HFFc6 (cell line): ENCODE data around the gene NLRP2B. TPM values are rescaled to one million over a fixed set of nuclear protein-coding genes. Genes with fewer than 3 reads are reported as not detected.
"Not testable (repeated sequence)": the region's sequence is repeated elsewhere in the genome, so short reads cannot be mapped to it uniquely, and the experiment has no call there.

Source experiments
- DNase-seq: peaks from one replicate; pipeline ENCODE4 v3.0.0-alpha.2; 2018
- H3K27ac Mint-ChIP-seq: 2 replicates; pipeline ENCODE4 v1.8.0; 2020; ENCODE audit warnings: mild to moderate bottlenecking, mixed read lengths
- H3K27me3 Mint-ChIP-seq: 2 replicates; pipeline ENCODE4 v1.8.0; 2021; ENCODE audit warnings: mild to moderate bottlenecking, moderate library complexity, mixed read lengths; ENCODE audit not compliant: insufficient read depth
- H3K36me3 Mint-ChIP-seq: 2 replicates; pipeline ENCODE4 v1.8.0; 2021; ENCODE audit warnings: low read depth, mixed read lengths
- H3K4me1 Mint-ChIP-seq: 2 replicates; pipeline ENCODE4 v1.8.0; 2020; ENCODE audit warnings: low read depth, mixed read lengths
- H3K4me3 Mint-ChIP-seq: 2 replicates; pipeline ENCODE4 v1.8.0; 2020; ENCODE audit warnings: mild to moderate bottlenecking, moderate library complexity, mixed read lengths
- H3K9me3 Mint-ChIP-seq: 2 replicates; pipeline ENCODE4 v1.8.0; 2020; ENCODE audit warnings: mild to moderate bottlenecking, mixed read lengths
- total RNA-seq, 6 experiments: library from RNA; stranded (reverse); fragmentation: NEBNext Ultra II Directional; extraction: Animal tissue kit (Norgen Biotek cat#: 25700); gene quantifications; 2 replicates in 1 of 6; 3 replicates in 5 of 6; pipeline ENCODE4 v1.2.3, GENCODE V29; 2021
- TF ChIP-seq, protein P1 (sequence below): fragments of 200-600 bp; sonication (generic); IDR thresholded peaks from 2 replicates; pipeline ENCODE4 v1.5.0; 2021; ENCODE audit warnings: antibody characterized with exemption, mild to moderate bottlenecking

The NLRP2B gene
- total RNA-seq, 6 experiments from 2014 or later = not detected

DNA sequence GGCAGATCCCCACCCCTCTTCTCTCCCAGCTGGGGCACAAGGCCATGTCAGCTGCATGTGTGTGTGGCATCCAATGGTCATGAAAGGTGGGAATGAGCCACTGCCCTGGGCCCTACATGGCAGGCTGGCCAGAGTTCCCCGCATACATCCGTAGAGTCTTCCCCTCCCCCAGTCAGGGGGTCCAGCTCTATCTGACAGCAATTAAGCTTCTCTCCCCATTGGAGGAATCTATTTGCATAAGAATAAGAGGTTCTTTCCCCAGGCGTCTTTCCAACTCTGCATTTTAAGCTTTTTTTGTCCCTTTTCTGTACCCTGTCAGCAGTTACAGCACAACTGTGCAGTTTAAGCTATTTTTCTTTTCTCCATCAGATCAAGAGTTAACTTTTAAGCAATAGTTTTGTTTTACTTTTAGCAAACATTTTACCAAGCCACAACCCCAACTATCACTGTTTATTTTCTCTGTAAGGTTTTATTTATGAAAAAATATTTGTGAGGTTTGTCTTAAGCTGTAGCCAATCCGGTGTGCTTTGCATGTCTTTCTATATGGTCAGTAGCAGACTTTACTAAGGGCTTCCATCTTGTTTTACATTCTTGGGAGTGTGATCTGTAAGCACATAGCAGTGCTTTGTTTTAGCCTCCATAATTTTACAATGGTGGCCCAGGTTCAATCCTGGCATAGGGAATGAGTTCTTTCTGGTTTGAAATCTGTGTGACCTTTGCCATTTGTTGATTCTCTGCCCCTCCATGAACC, 28.7 kb downstream of the NLRP2B start:
- H3K4me3 Mint-ChIP-seq = no peak overlapping the region
- H3K27me3 Mint-ChIP-seq = no peaks in the 10 kb centered on the region
- no peak overlapping the region for H3K27ac Mint-ChIP-seq
- no peaks in the 10 kb centered on the region for H3K4me1 Mint-ChIP-seq
- no peak for DNase-seq
- no peaks in the 10 kb centered on the region; the same call in 1 of the 2 replicates for H3K9me3 Mint-ChIP-seq
- TF ChIP-seq, protein P1, sequence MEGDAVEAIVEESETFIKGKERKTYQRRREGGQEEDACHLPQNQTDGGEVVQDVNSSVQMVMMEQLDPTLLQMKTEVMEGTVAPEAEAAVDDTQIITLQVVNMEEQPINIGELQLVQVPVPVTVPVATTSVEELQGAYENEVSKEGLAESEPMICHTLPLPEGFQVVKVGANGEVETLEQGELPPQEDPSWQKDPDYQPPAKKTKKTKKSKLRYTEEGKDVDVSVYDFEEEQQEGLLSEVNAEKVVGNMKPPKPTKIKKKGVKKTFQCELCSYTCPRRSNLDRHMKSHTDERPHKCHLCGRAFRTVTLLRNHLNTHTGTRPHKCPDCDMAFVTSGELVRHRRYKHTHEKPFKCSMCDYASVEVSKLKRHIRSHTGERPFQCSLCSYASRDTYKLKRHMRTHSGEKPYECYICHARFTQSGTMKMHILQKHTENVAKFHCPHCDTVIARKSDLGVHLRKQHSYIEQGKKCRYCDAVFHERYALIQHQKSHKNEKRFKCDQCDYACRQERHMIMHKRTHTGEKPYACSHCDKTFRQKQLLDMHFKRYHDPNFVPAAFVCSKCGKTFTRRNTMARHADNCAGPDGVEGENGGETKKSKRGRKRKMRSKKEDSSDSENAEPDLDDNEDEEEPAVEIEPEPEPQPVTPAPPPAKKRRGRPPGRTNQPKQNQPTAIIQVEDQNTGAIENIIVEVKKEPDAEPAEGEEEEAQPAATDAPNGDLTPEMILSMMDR = no peak
- H3K36me3 Mint-ChIP-seq = no peaks in the 10 kb centered on the region

DNA sequence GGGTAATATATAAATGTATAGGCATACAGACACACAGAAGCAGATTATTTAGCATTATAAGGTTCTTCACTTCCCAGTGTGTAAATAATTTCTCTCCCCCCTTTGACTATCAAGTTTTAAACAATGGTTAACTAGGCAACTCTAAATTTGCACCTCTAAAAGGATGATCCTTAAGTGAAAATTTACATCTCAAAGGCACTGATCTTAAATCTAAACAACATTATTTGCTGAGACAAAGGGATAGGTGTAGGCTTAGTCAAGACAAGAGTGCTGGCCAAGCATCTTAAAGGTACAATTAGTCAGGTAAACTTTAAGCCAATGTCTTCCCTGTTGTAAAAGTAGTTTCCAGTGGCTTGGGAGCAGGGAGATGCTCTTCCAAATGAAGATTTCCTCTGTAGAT, 33.0 kb downstream of the NLRP2B start:
- Mint-ChIP-seq H3K4me3 (no peak overlapping the region), H3K4me1 (no peaks in the 10 kb centered on the region), H3K36me3 (no peaks in the 10 kb centered on the region), H3K9me3 (no peaks in the 10 kb centered on the region), H3K27me3 (no peaks in the 10 kb centered on the region), H3K27ac (no peak overlapping the region)
- no peak for DNase-seq
- TF ChIP-seq, protein P1 = no peak

DNA sequence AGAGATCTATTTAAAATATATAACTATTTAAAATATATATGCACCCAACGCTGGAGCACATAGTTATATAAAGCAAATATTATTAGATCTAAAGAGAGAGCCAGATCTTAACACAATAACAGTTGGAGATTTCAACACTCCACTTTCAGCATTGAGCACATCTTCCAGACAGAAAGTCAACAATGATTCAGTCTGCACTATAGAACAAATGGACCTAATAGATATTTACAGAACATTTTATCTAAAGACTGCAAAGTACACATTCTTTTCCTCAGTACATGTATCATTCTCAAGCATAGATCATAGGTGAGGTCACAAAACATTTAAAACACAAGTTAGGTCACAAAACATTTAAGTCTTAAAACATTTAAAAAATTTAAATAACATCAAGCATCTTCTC, 36.4 kb downstream of the NLRP2B start:
- H3K4me3 Mint-ChIP-seq = no peak overlapping the region
- no peak for DNase-seq
- no peaks in the 10 kb centered on the region; the same call in 1 of the 2 replicates for H3K36me3 Mint-ChIP-seq
- no peaks in the 10 kb centered on the region for H3K27me3 Mint-ChIP-seq
- no peaks in the 10 kb centered on the region; the same call in 1 of the 2 replicates for H3K9me3 Mint-ChIP-seq
- TF ChIP-seq, protein P1 = no peak
- H3K4me1 Mint-ChIP-seq = no peaks in the 10 kb centered on the region
- H3K27ac Mint-ChIP-seq = no peak overlapping the region

DNA sequence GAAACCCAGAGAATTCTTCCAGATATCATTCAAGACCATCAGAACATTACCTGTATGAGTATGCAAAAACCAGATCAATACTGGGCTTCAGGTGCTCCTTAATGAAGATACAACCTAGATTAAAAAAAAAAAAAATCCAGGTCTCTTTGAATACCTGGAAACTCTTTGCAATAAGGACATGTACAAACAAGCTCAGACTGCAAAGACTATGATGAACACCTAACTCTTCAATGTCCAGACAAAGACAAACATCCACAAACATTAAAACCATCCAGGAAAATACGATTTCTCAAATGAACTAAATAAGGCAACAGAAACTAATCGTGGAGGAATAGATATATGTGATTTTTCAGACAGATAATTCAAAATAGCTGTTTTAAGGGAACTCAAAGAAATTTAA, 38.7 kb downstream of the NLRP2B start:
- H3K27ac Mint-ChIP-seq = no peak overlapping the region

DNA sequence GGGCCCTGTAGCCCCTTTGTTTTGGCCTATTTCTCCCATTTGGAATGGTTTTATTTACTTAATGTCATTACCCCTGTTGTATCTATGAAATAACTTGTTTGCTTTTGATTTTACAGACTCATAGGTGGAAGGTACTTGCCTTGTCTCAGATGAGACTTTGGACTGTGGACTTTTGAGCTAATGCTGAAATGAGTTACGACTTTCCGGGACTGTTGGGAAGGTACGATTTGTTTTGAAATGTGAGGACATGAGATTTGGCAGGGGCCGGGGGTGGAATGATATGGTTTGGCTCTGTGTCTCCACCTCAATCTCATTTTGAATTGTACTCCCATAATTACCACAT, 39.4 kb downstream of the NLRP2B start:
- DNase-seq = no peak
- no peaks in the 10 kb centered on the region; the same call in 1 of the 2 replicates for H3K9me3 Mint-ChIP-seq
- H3K27me3 Mint-ChIP-seq = no peaks in the 10 kb centered on the region
- TF ChIP-seq, protein P1 = no peak
- no peaks in the 10 kb centered on the region; the same call in 1 of the 2 replicates for H3K36me3 Mint-ChIP-seq
- no peaks in the 10 kb centered on the region for H3K4me1 Mint-ChIP-seq
- H3K4me3 Mint-ChIP-seq = no peak overlapping the region
- H3K27ac Mint-ChIP-seq = no peak overlapping the region

More for the DNA sequence above, 38.7 kb downstream of the NLRP2B start:
- no peak for DNase-seq
- no peaks in the 10 kb centered on the region for H3K4me1 Mint-ChIP-seq
- no peak overlapping the region for H3K4me3 Mint-ChIP-seq
- TF ChIP-seq, protein P1 = no peak
- H3K27me3 Mint-ChIP-seq = no peaks in the 10 kb centered on the region
- no peaks in the 10 kb centered on the region; the same call in 1 of the 2 replicates for H3K36me3 Mint-ChIP-seq
- H3K9me3 Mint-ChIP-seq = no peaks in the 10 kb centered on the region; the same call in 1 of the 2 replicates

DNA sequence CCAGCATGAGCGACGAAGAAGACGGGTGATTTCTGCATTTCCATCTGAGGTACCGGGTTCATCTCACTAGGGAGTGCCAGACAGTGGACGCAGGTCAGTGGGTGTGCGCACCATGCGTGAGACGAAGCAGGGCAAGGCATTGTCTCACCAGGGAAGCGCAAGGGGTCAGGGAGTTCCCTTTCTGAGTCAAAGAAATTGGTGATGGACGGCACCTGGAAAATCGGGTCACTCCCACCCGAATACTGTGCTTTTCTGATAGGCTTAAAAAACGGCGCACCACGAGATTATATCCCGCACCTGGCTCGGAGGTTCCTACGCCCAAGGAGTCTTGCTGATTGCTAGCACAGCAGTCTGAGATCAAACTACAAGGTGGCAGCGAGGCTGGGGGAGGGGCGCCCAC, 50.6 kb downstream of the NLRP2B start:
- H3K36me3 Mint-ChIP-seq, H3K27me3 Mint-ChIP-seq, DNase-seq, H3K4me1 Mint-ChIP-seq, H3K4me3 Mint-ChIP-seq, H3K27ac Mint-ChIP-seq: not testable (repeated sequence)
- H3K9me3 Mint-ChIP-seq = peaks cover 19% of the 10 kb centered on the region

Other genes starting within 250 kb of the NLRP2B start
- gene ZXDB, start 88.2 kb downstream of the NLRP2B start, total RNA-seq = 1 to 10 TPM; 5.0 to 6.1 (median 5.8) TPM
- gene ZXDA, start 230.2 kb upstream of the NLRP2B start, total RNA-seq = 1 to 10 TPM; 2.3 to 3.5 (median 3.2) TPM